HL-60/S4 treated with phorbol 12-myristate 13-acetate at 8.2 ng/mL for 4 days and 3 days (cell line): Measurements from ENCODE around the gene CETP.
"Not testable (repeated sequence)": the region's sequence is repeated elsewhere in the genome, so short reads cannot be mapped to it uniquely, and the experiment has no call there.

Experiments used
- in situ Hi-C: fragments of 300-500 bp; cut with MboI; formaldehyde crosslinking; loops from 2 replicates; pipeline ENCODE4 v1.15.0; 2022; ENCODE audit warnings: low sequenced_read_pairs

Gene CETP

DNA sequence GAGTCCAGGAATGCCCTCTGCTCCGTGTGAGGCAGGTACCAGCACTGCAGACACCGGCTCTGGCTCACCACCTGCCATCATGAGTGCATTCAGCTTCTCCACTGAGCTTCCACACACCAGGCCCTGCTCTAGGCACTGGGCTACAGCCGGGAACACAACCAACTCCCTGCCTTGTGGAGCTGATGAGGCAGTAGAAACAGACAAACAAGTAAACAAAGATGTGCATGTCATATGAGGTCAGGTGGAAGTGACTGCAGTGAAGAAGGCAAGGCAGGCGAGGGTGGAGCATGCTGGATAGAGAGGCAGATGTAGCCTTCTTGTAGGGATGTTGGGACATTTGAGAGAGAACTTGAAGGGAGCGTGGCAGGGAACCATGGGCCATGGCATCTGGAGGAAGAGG is 32.6 kb downstream of the CETP start:
- in situ Hi-C loops, result no loop called here

DNA sequence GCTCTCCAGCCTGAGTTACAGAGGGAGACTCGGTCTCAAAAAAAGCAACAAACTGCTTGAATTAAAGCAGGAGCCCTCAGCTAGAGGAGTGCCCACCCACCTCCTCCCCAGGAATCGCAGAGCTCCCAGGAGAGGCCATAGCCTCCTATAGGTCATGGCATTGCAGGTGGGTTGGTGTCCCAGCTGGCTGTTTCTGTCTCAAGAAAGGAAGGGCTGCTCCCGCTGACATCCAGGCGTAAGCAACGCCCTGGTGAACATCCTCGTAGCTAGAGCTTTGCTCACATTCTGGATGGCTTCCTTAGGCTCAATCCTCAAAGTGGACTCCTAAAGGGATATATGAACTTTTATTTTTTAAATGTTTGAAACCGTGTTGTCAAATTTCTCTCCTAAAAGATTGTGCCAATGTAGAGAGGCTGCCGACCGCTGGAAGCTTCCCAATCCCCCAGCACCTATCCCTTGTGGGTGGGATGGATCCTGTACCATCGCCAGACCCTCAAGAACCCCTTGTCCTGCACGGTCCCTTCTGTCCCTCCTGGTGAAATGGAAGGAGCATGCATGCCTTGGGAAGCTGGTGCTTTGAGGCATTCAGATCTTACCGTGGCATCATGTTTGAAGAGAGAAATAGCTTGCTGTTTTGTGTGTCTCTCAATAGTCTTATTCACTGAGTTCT is 33.5 kb downstream of the CETP start:
- in situ Hi-C loops, result no loop called here

DNA sequence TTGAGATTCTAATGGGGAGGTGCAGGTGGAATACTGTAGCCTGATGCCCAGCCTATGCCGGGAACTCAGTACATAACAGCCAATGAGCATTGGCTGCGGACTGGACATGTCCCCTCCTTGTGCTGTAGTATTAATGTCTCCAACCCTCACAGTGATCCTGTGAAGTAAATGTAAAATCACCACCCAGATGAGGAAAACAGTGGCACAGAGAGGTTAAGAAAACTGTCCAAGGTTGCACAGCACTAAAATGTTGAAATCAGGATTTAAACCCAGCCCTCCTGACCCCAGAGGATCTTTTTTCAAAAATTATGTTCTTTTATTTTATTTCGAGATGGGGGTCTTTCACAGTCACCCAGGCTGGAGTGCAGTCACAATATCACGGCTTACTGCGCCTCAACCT is 35.5 kb downstream of the CETP start:
- in situ Hi-C loops, result no loop called here

DNA sequence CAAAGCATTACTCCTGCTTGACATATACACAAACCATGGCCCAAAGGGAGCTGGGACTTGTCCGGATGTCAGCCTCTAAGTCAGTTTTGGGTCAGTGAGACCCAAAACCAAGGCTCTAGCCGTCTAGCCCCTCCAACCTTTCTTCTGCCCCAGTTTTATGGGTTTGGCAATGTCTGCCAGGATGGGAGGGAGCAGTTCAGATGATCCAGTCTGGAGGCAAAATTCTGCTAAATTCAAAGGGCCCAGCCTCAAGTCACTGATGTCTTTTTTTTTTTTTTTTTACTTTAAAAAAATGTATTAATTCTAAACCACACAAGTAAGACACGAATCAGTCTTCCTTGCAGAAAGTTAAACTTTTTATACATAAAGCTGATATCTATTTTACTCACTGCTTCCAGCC is 36.2 kb downstream of the CETP start:
- in situ Hi-C loops, result no loop called here

DNA sequence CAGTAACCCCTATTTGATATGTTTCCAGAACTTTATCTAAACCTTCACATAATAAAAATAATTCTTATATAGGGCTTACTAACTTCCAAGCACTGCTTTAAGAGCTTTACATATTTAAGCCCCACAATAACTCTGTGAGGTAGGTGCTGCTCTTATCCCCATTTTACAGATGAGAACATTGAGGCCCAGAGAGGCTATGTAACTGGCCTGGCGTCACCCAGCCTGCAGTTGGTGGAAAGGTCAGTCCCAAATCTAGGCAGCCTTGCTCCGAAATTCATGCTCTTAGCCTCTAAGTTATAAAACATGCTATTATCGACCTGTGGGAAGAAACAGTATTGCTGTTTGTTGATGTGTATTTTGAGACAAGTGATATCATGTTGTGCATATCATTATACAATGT is 36.6 kb downstream of the CETP start:
- in situ Hi-C loops, result no loop called here

DNA sequence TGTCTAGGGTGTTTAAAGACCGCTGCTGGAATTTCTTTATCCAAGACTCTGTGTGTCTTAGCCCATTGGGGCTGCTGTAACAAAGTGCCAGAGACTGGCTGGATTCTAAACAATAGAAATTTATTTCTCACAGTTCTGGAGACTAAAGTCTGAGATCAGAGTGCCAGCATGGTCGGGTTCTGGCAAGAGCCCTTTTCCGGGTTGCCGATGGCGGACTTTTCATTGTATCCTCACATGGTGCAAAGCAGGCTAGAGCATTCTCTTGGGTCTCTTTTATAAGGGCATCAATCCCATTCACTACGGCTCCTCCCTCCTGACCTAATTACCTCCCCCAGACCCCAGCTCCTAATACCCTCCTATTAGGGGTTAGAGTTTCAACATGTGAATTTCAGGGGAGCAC is 37.1 kb downstream of the CETP start:
- in situ Hi-C loops, result no loop called here

DNA sequence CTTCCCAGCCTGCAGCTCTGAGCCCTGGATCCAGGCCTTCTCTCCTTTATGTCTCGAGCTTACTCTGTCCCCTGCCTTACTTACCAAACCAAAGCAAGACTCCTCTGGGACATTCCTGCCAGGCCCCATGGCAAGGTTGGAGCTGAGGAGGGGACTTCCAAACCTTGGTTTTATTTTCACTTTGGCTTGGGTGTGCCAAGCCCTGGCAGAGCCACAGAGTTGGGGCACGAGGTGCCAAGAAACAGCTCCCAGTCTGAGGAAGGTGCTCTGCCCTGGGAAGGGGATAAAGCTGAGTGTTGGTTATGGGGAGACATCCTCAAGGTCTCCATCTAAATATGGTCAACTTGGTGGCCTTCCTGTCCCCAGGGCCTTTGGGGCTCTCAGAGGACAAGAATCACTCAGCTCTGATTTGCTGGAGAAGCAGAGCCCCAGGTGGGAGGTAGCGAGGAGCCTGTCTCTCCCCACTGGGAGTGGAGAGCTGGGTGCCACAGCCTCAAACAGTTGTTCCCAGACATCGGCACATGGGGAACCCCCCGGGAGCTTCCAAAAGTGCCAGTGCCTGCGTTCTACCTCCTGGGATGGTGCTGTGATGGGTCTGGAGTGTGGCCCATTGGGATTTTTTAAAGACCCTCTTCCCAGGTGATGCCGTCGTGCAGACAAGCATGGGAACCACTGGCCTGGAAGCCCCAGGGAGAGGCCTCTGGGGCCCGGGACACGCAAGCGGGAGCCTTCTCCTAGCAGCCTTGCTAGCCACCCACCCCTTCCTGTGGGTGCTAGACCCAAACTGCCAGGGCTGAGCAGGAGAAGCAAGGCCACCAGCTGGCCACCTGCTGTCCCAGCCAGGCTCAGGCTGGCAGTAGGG is 37.9 kb downstream of the CETP start:
- in situ Hi-C loops, result no loop called here

DNA sequence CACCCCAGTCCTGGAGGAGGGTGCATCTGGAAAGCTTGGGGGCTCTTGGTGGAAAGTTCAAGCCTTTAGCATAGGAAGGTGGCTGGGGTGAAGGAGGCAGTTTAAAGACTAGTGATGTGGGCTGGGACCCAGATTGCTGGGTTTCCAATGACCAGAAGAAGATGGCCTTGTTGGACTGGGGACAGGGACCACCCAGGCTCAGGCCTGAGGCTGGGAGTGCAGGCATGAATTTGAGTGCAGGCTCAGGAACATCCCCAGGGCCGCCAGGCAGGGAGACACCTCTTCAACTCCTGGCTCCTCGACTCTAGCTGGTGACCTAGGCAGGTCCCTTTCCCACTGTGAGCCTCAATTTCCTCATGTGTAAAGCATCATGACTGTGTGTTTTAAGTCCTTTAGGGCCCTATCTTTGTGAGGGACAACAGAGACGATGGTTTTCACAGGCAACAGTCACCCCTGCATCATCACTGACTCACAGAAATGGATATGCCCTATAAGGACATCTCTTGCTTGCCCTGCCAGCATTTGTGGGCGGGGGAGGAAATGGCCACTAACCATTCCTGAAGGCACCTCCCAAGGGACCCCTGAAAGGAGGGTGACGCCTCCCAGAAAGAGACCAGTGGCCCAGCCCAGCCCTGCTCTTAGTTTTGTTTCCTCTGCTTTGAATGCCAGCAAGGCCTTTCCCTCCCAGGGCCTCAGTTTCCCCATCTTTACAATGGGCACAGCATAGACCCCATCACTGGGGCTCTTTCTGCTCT is 38.7 kb downstream of the CETP start:
- in situ Hi-C loops, result no loop called here

DNA sequence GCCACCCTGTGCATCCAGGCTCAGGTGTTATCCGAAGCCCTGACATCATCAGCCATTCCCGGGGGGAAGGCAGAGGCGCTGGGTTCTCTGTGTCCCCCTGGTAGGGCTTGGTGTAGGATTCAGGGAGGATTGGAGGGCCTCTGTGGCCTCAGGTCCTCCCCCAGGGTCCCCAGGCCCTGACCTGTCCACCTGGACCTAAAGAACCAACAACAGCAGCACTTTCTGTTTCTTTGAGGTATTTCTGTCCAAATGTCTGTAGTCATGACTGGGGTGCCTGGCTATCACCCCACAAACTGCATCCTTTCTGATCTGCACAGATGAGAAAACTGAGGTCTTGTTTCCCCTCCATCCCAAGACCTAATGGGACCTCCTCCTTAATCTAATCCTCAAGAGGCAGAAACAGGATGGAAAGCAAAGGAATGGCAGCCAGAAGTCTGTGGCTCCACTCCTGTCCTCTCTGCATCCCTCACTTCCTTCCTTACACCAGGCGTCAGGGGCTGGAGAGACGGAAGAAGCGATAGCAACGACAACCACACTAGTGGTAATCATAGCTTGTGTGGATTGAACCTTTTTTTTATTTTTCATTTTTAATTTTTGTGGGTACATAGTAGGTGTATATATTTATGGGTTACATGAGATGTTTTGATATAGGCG is 39.4 kb downstream of the CETP start:
- in situ Hi-C loops, result no loop called here

DNA sequence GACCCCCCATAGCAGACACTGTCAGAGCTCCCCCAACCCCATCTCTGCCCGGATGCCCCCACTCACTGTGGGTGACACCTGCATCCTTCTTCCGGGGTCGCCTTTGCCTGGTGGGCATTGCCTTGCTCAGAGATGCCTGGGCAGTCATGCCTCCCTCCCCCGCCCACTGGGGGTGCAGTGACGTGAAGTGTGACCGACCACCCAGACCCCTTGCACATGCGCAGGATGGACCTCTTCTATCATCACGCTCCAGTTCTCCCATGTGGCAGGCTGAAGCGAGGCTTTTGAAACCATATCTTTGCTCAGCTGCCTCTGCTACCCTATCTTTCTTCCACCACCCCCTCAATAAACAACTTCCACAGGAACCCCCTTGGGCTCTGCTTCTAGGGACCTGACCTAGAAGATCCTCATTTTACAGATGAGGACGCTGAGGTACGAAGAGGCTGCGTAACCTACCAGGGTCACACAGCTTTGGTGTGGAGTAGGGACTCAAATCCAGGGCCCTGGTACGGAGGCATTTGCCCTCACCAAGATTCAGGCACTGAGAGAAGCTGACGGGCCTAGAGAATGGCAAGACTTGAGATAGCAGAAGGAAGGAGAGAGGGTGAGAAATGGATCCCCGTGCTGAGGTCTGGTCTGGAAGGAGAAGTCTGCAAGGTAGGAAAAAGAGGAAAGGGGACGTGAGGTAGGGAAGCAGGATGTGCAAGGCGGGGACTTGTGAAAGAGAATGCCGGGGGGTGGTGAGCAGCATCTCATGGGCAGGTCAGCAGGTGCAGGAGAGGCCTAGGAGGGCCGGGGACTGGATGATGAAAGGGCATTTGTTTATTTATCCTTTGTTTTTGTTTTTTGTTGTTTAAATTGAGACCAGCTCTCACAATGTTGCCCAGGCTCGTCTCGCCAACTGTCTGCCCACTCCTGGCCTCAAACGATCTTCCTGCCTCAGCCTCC is 42.0 kb downstream of the CETP start:
- in situ Hi-C loops, result no loop called here

DNA sequence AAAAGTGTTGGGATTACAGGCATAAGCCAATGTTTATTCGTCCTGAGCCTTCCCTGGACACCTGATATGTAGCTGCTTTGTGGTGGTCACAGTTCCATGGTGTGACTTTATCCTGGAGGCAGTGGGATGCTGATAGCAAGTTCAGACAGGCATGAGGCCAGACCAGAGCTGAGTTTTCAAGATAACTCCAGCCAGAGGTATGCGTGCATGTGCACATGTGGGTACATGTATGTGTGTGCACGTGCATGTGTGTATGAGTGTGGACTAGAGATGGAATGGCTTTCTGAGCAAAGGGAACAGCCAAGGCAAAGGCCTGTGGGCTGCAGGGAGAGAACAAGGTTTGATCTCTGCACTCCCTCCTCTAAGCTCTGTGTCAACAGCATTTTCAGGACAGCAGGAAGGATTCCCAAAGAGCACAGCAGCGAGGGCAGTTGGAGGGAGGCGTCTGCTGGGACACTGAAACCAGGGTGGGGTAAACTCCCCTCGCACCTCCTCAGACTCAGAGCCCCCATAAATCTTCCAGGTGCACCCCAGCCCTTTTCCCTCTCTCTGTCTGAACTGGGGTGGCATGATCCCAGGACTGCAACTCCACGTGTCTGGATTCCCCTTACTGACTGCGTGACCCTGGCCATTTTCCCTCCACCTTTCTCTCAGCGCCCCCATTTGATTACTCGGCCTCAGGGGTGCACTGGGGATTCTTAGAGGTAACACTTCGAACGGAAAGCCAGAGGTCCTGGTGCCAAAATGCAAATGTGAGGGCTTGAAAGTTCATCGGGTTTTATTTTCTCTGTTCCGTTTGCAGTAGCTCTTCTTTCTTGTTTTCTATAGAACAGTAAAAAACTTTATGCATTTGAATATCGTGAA is 42.9 kb downstream of the CETP start:
- in situ Hi-C loops, result no loop called here

DNA sequence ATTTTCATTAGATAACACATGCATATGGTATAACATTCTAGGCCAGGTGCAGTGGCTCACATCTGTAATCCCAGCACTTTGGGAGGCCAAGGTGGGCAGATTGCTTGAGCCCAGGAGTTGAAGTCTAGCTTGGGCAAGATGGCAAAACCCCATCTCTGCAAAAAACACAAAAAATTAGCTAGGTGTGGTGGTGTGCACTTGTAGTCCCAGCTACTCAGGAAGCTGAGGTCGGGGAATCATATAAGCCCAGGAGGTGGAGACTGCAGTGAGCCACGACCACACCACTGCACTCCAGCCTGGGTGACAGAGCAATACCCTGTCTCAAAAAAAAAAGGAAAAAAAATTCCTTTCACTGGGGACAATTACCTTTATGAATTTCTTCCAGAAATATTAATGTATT is 43.8 kb downstream of the CETP start:
- in situ Hi-C loops, result not testable (repeated sequence)

DNA sequence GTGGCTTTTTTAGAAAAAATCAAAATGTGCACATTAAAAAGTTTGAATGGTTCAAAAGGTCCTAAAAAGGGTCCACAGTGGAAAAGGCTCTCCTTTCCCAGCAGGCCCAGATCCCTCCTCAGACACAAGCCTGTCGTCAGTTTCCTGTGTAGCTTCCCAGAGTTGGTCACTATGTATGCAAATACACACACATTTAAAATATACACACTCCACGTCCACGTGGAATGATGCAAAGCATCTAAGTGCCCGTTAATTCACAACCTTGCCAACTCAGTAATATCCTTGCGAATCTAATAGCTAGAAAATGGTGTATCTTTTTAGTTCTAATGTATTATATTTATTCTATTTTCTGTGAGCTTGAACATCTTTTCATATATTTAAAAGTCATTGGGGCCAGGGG is 45.3 kb downstream of the CETP start:
- in situ Hi-C loops, result no loop called here

DNA sequence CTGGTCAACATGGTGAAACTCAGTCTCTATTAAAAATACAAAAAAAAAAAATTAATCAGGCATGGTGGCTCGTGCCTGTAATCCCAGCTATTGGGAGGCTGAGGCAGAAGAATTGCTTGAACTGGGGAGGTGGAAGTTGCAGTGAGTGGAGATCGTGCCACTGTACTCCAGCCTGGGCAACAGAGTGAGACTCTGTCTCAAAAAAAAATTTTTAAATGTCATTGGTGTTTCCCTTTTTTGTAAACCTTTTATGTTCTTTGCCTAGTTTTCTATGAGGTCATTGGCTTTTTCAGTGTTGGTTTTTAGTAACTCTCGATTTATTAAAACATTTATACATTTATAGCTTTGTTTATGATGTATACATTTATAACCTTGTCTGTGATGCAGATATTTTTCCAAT is 45.8 kb downstream of the CETP start:
- in situ Hi-C loops, result no loop called here

DNA sequence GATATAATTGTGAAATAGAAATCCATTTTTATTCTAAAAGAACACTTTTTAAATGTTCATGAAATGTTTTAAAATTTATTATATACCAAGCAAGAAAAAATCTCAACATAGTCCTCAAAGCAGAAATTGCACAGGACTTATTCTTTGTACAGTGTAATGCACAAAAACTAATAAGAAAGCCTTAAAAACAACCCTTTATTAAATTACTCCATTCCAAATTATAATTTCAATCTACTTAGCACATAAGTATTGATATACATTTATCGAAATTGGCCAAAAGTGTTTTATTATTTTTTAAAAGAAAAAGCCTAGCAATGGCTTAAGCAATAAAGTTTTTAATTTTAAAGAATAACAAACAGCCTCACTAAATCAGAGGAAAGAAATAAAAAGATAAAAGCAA is 46.7 kb downstream of the CETP start:
- in situ Hi-C loops, result no loop called here

DNA sequence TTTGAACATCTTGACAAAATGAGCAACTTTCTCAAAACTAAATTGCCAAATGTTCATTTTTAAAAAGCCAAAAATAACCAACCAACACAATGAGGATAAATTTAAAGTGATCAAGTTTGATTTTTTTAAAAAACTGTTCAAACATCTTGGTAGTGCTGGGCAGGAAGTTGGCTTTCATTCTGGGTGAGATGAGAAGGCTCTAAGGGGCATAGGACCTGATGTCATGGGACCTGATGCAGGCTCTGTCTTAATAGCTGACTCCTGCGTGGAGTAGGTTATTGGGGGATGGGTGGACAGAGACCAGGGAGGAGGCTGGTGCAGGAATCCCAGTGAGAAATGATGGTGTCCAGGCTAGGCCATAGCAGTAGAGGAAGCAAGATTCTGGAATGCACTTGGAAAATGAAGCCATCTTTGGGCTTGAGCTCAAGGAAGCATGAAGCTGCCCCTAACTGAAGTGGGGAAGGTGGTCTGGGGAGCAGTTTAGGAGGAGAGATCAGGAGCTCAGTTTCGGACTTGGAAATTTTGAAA is 48.0 kb downstream of the CETP start:
- in situ Hi-C loops, result no loop called here

DNA sequence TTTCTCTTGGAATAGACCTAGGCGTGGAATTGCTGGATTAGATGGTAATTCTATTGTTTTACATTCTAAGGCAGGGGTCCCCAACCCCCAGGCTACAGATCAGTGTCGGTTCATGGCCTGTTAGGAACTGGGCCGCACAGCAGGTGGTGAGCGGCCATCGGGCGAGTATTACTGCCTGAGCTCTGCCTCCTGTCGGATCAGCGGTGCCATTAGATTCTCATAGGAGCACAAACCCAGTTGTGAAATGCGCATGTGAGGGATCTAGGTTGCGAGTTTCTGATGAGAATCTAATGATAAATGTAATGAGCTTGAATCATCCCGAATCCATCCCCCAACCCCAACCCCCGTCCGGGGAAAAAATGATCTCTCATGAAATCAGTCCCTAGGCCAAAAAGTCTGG is 50.6 kb downstream of the CETP start:
- in situ Hi-C loops, result no loop called here

DNA sequence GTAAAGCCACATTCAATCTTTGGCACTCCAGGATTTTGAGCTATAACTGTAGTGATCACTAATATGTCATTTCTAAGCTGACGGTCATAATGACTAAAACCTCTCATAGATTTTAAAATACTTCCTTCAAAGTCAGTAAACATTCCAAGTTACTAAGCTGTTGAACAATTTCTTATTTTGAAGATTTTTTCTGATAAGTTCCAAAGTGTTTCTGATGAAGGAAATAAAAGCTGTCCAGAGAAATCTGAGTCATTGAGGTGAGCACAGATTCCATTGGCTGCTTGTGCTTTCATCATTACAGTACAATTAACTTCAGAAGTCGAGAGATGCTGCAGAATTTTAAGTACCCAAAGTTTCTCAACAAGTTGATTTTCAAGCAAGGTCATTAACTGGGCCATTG is 51.5 kb downstream of the CETP start:
- in situ Hi-C loops, result no loop called here

DNA sequence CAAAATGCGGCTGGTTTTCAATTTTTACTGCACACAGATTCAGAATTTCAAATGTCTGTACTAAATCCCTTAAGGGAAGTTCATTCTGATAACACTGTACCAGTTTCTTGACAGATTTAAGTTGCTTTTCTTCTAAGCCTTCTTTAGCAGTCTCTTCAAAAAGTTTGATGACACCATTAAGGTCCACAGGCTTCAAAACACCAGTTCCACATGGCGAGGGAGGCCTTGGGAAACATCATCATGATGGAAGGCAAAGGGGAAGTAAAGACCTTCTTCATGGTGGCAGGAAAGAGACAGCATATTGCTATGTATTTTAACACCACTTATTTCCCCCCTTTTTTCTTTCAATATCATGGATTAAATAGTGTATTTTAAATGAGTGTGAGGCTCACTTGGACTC is 52.2 kb downstream of the CETP start:
- in situ Hi-C loops, result no loop called here
